ENCODE measurements around the gene STRIP1.
A peak's percentile ranks its signal among the peaks of the same experiment; 100 is the strongest.
"Not testable (repeated sequence)": the region's sequence is repeated elsewhere in the genome, so short reads cannot be mapped to it uniquely, and the experiment has no call there.

Gene STRIP1

DNA sequence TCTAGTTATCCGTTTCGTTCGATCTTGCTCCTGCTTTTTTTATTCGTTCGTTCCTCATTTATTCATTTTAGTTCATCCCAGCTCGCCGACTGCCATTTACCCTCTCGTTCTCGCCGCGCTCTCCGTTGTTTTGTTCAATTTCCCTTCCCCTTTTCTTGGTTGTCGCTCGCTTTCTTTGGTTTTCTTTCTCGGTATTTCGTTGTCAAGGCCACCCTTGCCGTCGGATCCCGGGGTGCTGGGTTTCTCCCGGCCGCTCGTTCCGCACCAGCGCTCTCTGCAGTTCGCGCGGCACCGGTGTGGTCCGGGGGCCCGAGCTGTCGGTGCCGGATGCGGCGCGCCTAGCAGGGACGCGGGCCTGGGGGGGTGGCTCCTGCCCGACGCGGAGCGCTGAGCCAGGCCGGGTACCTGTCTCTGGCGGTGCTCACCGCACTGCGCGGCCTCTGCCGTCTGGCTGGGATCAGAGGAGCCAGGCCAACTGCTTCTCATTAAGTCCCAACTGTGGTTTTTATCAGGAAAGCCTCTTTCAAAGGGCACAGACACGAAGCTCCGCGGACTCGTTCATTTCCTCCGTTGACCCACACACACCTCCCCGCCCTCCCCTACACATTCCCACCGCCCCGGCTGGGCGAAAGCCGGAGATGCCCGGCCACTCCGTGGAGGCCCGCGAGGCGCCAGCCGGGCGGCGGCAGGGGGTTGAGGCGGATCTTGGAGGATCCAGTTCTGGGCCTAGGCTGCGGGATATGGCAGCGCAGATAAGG, 34.4 kb downstream of the STRIP1 start:
- no peak for DNase-seq (ENCODE audit: low read depth in 2 of 2)

DNA sequence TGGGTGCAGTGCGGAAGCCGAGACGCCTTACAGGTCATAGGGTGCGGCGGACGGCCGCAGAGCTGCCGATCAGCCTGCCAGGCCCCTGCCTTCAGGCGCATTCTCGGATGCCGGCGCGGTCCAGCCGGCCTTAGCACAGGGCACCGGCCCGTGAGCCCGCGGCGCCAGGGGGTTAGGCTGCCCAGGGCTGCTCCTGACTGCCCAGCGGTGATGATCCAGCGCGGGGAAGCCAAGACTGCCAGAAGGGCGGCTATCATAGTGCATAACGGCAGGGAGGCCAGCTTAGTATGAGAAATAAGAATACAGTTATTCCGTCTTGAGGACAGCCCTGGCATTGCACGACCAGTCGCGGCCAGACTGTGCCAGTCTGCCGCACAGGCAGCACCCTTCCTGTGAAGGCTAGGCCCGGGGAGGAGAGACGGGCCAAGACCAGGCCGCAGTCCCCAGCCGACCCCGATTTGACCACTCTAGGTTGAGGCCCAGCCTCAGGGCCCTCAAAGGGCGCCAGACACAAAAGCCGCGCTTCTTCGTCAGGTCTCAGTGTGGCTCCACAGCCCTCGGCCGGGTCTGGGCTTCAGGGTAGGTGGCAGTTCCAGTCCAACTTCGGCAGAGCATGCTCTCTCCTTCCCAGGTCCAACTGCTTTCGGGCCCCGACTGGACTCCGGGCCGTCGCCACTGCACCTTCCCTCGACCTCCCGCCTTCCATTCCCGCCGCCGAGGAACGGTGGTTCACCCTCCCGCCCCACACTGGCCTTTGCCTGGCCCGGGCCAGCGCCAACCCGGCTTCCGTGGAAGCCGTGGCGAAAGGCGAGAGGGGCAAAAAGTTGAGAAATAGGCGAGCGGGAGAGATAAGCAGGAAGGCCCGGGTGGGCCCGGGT, 35.2 kb downstream of the STRIP1 start:
- DNase-seq (ENCODE audit: low read depth in 2 of 2) = no peak

DNA sequence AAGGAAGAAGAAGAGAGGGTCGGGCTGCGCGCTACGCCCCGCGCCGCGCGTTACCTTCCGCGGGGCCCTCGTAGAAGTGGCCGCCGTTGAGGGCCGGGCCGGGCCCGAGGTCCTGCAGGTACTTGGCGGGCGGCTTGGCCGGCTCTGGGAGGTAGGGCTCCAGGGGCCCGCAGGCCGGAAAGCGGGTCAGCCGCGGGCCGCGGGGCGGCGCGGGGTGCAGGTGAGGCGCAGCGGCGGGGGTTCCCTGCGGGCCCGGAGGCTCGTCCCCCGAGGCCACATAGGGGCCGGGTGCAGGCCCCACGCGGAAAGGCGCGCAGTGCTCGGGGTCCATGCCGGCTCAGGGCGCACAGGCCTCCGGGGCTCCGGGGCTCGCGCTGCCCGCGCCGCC, 35.9 kb downstream of the STRIP1 start:
- DNase-seq (ENCODE audit: low read depth in 2 of 2) = no peak

DNA sequence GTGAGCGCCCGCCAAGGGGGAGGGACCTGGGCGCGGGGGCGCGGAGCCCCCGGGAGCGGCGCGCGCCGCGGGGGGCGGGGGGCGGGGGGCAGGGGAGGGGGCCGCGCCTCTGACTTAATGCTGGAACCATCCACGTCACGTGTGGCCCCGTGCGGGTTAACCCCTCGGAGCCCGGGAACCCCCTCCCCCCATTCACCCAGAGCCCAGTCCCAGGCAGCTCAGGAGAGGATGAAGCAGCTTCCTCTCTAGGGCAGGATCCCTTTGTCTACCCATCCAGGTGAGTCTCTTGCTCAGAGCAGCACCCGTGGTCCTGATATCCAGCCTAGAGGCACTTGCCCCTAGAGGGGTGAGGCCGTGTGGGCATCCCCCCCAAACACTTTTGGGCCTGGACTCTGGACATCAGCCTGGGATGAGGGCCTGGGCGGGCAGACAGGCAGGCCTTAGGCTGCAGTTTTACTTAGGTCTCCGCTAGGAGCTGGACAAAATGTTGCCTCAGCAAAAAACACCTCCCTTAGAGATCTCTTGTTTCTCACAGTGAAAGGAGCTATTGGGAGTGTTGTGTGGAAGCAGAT, 36.3 kb downstream of the STRIP1 start, which contains the start of gene ALX3:
Gene ALX3, minus strand, starts transcription at position 2 of the 572 bp plus-strand sequence. CDS start 60 bp downstream, outside the sequence.
- no peak for DNase-seq (ENCODE audit: low read depth in 2 of 2)

- DNase-seq (ENCODE audit: low read depth in 2 of 2) = no peak
Observed at GRCh38 chr1:110074166-110074565, 39.7 kb downstream of the STRIP1 start.

DNA sequence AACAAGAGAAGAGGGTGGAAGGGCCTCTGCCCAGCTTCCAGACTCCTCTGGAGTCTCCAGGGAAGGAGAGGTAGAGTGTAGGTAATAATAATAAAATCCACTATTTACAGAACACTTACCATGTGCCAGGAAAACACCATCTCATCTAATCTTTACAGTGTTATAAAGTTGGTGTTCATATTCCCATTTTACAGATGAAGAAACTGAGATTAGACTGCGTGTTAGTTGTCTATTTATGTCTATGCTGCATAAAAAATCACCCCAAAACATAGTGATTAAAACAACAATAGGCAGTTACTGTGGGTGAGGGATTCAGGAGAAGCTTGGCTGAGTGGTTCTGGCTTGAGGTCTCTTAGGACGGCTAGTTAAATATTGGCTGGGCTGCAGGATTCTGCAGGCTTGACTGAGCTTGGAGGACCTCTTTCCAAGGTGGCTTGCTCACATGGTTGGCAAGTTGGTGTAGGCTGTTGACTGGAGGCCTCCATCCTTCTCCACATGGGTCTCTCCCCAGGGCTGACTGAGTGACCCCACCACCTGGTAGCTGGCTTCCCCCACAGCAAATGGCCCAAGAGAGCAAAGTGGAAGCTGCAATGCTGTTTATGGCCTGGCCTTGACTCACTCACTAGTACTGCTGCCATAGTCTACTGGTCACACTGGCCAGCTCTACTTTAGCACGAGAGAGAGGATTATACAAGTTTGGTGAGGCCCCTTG, 42.5 kb downstream of the STRIP1 start:
- DNase-seq (ENCODE audit: low read depth in 2 of 2) = no peak

GRCh38 chr1:110079995-110080394, 45.6 kb downstream of the STRIP1 start:
- DNase-seq (ENCODE audit: low read depth in 2 of 2) = not testable (repeated sequence)

DNA sequence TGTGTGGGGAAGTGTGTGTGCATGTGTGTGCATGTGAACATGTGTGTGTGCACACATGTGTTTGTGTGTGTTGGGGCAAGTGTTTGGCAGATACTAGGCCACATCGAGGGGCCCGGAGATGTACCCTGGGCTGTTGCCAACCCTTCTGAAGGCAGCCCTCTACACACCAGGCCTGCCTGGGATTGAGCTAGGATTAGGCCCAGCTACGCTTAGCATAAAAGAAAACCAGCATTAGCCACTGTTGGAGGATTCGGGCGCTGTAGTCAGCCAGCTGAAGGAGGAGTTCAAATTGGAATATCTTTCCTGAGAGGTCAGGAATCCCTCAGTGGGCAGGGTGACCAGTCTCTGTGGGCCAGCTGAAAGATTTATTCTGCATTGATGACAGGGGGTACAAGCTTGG, 46.6 kb downstream of the STRIP1 start:
- no peak for DNase-seq (ENCODE audit: low read depth in 2 of 2)

GRCh38 chr1:110082477-110082876, 48.1 kb downstream of the STRIP1 start:
- no peak for DNase-seq (ENCODE audit: low read depth in 2 of 2)

GRCh38 chr1:110083061-110083865, 48.8 kb downstream of the STRIP1 start:
- no peak for DNase-seq (ENCODE audit: low read depth in 2 of 2)

DNA sequence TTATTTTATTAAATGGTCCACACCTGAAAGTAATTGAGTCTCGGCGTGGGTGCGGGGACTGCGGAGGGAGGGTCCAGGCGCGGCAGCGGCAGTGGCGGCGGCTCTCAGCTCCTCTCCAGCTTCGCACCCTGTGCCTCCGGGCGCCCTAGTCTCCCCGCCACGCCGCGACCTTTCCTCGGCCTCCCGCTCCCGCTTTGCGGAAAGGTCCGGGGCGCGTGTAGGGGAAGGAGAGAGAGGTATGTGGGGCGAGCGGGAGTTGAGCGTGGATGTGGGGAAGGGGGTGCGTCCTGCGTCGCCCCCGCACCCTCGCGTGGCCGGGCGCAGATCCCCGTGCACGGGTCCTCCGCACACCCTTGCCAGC, 49.4 kb downstream of the STRIP1 start:
- no peak for DNase-seq (ENCODE audit: low read depth in 2 of 2)

GRCh38 chr1:110084227-110085078, 50.0 kb downstream of the STRIP1 start:
- DNase-seq (ENCODE audit: low read depth in 2 of 2) = no peak

- no peak for DNase-seq (ENCODE audit: low read depth in 2 of 2)
Observed at GRCh38 chr1:110085671-110086070, 51.2 kb downstream of the STRIP1 start.

GRCh38 chr1:110086961-110087360, 52.5 kb downstream of the STRIP1 start:
- DNase-seq (ENCODE audit: low read depth in 2 of 2) = no peak

DNA sequence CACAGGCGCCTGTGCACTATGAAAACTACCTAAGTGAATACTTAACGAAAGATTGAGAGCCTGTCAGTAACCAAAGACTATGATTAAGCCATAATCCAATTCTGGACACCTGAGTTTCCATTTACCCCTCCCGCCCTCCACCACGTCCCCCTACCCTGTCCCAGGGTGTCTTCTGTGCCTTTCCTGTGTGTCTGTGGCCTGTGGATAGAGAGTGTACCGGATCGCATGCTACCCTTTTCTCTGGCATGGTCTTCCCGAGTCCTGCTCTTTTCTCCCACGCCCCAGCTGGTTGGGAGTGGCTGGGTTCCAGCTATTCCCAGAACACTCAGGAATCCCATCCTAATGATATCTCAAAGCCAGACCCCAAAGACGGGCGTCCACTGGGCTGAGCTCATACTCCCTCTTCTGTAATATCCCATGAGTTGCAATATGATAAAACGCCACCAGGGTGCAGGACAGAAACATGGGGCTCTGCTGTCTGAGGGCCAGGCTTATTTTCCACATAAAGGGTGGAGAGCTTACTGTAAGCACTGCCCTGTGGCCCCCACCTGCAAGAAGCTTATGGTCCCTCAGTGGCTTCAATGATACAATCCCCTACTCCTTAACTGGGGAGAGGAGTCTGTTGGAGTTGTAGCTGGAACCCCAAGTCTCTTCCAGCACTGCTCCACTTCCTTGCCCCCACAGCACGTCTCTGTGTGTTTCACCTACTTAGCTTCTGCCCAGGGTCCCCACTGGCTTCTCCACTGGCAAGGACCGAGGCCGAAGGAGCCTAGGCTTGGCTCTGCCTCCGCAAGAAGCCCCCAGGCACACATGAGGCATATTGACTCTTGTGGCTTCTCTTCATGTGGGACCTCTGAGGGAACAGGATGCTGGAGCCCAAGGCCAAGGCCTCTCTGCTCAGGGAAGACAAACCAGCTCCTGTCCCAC, 53.7 kb downstream of the STRIP1 start:
- DNase-seq (ENCODE audit: low read depth in 2 of 2) = peak in 1 of 2 donors; percentile 11

DNA sequence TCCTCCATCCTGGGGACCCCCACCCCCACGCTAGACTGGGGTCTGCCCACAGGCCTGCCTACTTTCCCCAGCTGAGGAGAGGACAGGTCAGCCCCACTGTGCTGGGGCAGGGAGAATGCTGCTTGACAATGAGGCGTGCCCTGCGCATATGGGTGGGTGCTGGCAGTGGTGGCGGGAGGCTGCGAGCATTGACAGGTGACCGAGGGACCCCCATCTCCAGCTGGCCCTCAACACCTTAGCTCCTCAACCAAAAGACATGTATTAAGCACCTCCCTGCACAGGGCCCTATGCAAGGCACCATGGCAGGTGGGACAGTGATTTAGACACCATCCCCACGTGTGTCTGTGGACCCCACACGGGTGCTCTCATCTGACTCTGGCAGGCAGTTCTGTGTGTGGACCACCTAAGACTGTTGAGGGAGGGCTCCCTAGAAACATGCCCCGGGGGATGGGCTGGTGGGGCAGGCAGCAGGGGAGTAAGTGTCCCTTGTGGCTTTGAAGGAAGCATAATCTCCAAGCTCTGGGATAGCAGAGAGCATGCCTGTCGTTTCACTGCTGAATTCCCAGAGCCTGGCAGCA, 54.4 kb downstream of the STRIP1 start:
- no peak for DNase-seq (ENCODE audit: low read depth in 2 of 2)

DNA sequence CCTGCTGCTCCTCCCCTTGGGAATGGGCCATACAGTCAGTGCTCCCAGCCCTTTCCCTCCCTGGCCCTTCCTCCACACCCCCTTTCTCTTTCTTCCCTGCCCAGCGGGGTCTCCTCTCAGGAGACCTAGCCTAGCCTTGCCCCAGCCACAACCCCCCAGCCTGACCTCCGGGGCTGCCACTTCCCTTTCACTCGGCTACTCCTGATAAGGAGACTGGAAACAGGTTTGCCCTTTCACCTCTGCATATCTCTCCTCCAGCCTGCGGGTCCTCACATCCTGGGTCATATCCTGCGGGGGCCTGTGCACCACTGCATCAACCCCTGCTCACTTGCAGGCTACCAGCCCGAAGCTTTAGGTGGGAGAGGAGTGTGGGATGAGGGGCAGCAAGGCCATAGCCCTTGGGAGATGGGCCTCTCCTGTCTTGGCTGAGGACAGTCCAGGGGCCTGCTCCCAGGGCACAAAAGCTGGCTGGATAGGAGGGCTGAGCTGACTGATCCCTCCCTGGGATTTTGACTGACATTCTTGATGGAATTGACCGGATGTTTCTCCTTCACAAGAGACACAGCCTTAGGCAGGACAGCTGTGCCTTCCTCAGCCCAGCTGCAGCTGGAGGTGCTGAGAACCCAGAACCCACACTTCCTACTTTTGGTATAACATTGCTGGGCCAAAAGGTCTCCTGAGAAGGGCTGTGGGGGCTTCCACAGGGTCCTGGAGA, 55.3 kb downstream of the STRIP1 start:
- DNase-seq (ENCODE audit: low read depth in 2 of 2) = no peak

DNA sequence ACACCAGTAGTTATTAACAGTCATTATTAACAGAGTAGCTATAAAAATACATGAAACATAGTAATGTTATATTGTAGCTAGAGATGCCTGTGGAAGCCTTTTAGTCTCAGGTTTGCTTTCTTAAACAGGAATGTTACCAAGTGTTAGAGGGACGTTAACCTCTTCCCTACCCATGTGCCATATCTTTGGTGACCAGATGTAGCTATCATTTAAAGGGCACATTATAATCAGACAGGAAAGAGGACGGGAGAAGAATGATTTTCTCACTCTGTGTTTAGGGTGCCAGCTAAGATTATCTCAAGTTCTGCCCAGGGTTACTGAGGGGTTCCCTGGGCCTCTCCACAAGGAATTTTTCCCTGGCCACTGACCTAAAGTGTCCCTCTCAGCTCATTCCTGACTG, 57.0 kb downstream of the STRIP1 start:
- no peak for DNase-seq (ENCODE audit: low read depth in 2 of 2)

Measured in stimulated activated CD8-positive, alpha-beta memory T cell treated with anti-CD3 and anti-CD28 coated beads, Interleukin-2, amount 100 ng/mL, for 1 hour (primary cell).